Stimulated activated CD4-positive, alpha-beta T cell treated with anti-CD3 and anti-CD28 coated beads, Interleukin-12 subunit alpha, Interleukin-12 subunit beta, amount 100 ng/mL, for 48 hours (primary cell): Measurements from ENCODE around the gene LRRD1.
"Not testable (repeated sequence)": the region's sequence is repeated elsewhere in the genome, so short reads cannot be mapped to it uniquely, and the experiment has no call there.

ENCODE experiments used
- DNase-seq, 3 donors: peaks; one replicate each; pipeline ENCODE4 v3.0.0-alpha.2; 2020; ENCODE audit warnings: low read depth in 2 of 3, low spot score in 1 of 3

The LRRD1 gene

GRCh38 chr7:92178928-92179924, at the start of gene LRRD1:
Gene LRRD1, minus strand, starts transcription at chr7:92179142. Its CDS starts 13,940 bp downstream, at chr7:92165202.
- DNase-seq: peak; percentile 83 to 92 (median 85)

- no peak for DNase-seq
These were observed 49.8 kb upstream of the LRRD1 start for GRCh38 chr7:92228742-92229141.

- DNase-seq: no peak
These were observed 49.2 kb upstream of the LRRD1 start for GRCh38 chr7:92228100-92228499.

GRCh38 chr7:92226981-92227380, 48.0 kb upstream of the LRRD1 start:
- no peak for DNase-seq

- DNase-seq: no peak
These were observed 42.8 kb upstream of the LRRD1 start for GRCh38 chr7:92221766-92222165.

GRCh38 chr7:92206672-92207071, 27.7 kb upstream of the LRRD1 start:
- no peak for DNase-seq

- no peak for DNase-seq
These were observed 27.0 kb upstream of the LRRD1 start for GRCh38 chr7:92205987-92206386.

- DNase-seq: no peak
These were observed 21.8 kb upstream of the LRRD1 start for GRCh38 chr7:92200791-92201190.

- no peak for DNase-seq
These were observed 13.4 kb upstream of the LRRD1 start for GRCh38 chr7:92192326-92192725.

GRCh38 chr7:92189246-92189645, 10.3 kb upstream of the LRRD1 start:
- not testable (repeated sequence) for DNase-seq

GRCh38 chr7:92184294-92184693, 5.4 kb upstream of the LRRD1 start:
- DNase-seq: not testable (repeated sequence)

- no peak for DNase-seq
These were observed 1.6 kb downstream of the LRRD1 start for GRCh38 chr7:92177362-92177761.

GRCh38 chr7:92169529-92169928, 9.4 kb downstream of the LRRD1 start:
- DNase-seq: not testable (repeated sequence)

- DNase-seq: no peak
These were observed 17.7 kb downstream of the LRRD1 start for GRCh38 chr7:92161271-92161670.

GRCh38 chr7:92158660-92159575, 20.0 kb downstream of the LRRD1 start:
- no peak for DNase-seq

- no peak for DNase-seq
These were observed 22.0 kb downstream of the LRRD1 start for GRCh38 chr7:92156990-92157389.

GRCh38 chr7:92155108-92155739, 23.7 kb downstream of the LRRD1 start:
- no peak for DNase-seq

GRCh38 chr7:92150450-92151017, 28.4 kb downstream of the LRRD1 start:
- DNase-seq: no peak

GRCh38 chr7:92149736-92150239, 29.2 kb downstream of the LRRD1 start:
- DNase-seq: no peak

GRCh38 chr7:92143192-92143880, 35.6 kb downstream of the LRRD1 start:
- DNase-seq: not testable (repeated sequence)
